ENCODE measurements around the gene PLK5.
"Not testable (repeated sequence)": the region's sequence is repeated elsewhere in the genome, so short reads cannot be mapped to it uniquely, and the experiment has no call there.

The PLK5 gene, protein sequence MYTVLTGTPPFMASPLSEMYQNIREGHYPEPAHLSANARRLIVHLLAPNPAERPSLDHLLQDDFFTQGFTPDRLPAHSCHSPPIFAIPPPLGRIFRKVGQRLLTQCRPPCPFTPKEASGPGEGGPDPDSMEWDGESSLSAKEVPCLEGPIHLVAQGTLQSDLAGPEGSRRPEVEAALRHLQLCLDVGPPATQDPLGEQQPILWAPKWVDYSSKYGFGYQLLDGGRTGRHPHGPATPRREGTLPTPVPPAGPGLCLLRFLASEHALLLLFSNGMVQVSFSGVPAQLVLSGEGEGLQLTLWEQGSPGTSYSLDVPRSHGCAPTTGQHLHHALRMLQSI

DNA sequence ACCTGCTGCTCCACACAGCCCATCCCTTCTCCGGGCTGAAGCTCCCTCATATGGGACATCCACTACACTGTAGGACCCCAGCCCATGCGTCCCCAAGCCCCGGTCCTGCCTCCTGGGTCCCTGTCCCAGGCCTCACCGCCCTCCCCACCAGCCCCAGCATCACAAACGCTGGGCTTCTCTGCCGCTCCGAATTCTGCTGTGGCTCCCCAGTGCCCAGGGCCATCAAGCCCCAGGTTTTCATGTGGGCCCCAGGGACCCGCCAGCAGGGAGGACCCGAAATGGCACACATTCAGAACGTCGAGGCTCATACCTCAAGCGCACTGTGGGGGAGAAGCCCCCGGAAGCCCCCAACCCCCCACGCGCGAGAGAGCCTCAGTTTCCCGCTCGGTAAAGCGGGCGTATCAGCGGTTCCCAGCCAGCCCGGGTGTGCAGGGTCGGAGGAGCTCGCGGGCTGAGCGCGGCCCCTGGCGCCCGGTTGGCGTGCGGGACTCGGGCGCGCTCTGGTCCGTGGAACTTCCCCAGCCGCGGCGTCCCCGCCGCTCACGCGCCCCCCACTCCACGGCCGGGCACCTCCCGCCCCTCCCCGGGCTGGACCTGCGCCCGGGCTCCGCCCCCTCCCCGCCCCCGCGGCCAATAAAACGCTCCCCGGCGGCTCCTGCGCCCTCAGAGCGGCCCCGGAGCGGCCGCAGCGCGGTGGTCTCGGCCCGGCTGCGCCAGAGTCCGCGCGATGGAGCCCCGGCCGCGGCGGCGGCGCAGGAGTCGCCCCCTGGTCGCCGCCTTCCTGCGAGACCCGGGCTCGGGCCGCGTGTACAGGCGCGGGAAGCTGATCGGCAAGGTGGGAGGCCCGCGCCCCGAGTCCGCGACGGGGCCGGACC lies at the start of gene PLK5:
TSS of gene PLK5 (plus strand) at position 666 of the 875 bp plus-strand sequence. CDS start 2,920 bp downstream, outside the sequence.
- DNase-seq = no peak

DNA sequence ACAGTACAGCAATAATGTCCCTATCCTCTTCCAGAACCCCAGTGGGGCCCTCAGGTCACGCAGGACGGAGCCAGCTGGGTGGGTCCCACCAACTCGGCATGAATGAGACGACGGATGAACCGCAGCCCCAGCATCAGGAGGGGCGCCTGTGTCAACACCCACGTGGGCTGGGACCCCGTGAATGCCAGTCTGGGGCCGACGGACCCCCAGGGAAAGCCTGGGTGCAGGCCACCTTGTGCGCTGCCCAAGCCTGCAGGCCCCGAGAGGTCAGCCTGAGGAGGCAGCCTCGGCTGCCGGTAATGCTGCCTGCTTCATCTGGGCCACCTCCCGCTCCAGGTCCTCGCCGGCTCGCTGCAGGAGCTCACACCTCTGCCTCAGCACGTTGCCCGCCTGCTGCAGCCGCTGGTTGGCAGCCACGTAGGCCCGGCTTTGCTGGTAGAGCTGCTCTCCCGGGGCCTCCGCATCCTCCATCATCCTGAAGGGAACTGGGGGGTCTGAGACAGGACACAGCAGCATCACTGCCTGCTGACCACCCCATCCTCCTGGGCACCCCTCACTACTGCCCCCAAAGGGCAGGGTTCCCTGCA lies 49.0 kb upstream of the PLK5 start:
- DNase-seq = no peak

DNA sequence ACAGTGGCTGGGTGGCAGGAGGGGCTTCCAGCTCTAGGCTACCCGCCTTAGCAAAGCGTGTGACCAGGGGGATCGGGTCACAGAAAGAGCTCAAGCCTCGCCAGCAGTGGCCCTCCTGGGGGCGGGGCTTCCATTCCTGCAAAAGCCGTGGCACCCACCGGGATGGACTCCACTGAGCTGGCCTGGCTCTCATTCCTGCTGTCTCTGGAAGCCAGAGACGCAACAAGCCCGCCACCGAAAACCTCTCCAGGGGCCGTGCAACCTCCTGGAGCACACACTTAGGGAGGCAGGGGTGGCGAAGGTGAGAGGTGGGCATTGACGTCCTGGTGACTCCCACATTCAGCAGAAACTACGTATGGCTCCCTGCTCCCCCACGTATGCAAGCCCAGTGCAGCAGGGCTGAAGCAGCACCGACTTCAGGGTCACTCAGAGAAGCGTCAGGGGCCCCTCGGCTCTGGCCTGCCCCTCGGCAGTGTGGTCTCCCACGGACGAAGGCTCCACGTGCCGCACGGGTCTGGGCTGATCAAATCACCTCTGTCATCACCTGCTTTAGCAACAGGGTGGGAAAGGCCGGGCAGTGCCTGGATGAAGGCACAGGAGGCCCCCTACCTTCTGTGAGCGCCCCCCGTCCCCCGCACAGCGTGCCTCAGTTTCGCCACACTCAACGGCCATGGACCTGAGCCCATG lies 48.0 kb upstream of the PLK5 start:
- DNase-seq = no peak

DNA sequence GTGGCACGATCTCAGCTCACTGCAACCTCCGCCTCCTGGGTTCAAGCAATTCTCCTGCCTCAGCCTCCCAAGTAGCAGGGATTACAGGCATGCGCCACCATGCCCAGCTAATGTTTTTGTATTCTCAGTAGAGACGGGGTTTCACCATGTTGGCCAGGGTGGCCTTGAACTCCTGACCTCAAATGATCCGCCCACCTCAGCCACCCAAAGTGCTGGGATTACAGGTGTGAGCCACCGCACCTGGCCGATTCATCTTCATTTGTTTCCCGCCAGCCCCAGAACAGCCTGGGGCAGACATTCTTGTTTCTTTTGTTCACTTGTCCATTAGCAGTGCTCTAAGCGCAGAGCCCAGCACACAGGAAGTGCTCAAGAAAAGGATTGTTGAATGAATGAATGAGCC lies 46.8 kb upstream of the PLK5 start:
- DNase-seq = not testable (repeated sequence)

DNA sequence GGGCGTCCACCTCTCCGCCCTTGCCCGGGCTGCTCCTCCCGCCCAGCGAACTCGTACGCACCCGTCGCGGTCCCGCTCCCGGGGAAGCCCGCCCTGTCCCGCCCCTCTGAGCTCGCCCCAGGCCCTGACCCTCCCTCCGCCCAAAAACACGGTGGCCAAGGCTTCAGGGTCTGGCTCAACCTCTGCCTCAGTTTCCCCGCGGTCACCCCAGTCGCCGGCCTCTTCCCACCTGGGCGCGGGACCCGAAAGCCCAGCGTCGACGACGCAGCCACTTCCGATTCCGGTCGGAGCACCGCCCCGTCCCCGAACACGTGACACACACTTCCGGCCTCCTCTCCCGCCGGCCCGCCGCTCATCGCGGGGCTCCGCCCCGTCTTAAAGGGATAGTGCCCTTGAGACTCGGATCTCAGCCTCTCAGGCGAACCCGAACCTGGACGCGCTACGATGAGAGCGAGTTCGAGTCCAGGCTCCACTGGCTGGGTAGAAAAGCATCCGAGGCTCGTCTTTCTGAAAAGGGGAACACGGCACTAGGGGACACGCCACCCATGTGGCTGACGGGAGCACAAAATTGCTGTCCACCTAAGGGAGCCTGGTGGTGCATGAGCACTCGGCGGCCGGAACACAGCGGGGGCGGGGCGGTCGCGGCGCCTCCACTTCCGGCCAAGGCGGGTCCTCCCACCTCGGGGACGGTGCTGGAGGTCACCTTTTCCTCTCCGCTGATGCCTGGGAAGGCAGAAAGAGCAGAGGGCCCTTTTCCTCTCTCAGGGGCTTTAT lies 44.8 kb upstream of the PLK5 start, which contains the start of gene C19orf25:
TSS of gene C19orf25 (minus strand) at position 282 of the 774 bp plus-strand sequence. CDS start 312 bp downstream, outside the sequence.
- DNase-seq = peak; percentile 77 to 87 (median 82)

DNA sequence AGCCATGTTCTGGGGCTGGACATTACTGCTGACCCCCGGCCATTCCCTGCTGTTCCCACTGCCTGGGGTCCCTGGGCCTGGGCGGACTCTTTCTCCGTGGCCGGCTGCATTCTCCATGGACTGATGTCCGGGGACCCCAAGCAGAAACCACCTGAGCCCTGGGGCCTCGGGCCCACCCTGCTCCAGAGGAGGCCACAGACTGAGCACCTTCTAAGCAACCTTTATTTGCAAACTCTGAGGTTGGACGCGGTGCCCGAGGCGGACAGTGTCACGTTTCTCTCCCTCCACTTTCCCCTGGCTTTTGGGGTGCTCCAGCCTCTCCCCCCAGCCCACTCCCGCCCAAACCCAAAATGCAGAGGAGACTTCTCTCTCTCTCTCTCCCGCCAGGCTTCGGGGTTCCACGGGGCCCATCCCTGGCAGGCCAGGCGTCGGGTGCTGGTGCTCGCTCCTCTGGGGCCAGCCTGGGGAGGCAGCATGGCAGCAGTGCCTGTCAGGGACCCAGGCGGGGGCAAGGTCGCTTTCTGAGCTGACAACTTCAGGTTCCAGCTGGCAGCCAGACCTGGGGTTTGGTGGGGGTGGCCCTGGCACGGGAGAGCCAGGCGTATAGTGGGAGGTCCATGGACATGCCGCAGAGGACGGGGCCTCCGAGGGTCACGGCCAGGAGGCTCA lies 42.5 kb upstream of the PLK5 start:
- no peak for DNase-seq

DNA sequence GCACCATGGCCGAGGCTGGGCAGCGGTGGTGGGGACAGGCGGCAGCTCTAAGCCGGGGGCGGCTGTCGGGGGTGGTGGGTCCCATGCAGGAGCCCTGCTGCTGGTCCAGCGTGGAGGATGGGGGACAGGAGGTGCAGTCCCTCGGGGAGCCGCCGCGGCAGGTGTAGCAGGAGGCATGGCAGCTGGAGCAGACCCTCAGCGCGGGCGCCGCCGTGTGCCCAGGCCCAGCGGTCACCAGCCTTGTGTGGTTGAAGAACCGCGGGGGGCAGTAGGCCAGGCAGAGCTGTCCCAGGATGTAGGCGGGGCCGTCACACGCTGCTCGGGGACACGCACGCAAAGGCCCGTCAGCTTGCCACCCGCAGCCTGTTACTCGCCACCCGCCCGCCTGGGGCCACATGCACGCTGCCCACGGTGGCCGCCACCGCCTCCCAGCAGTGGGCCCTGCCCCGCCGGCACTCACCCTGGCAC lies 42.0 kb upstream of the PLK5 start:
- DNase-seq = no peak

DNA sequence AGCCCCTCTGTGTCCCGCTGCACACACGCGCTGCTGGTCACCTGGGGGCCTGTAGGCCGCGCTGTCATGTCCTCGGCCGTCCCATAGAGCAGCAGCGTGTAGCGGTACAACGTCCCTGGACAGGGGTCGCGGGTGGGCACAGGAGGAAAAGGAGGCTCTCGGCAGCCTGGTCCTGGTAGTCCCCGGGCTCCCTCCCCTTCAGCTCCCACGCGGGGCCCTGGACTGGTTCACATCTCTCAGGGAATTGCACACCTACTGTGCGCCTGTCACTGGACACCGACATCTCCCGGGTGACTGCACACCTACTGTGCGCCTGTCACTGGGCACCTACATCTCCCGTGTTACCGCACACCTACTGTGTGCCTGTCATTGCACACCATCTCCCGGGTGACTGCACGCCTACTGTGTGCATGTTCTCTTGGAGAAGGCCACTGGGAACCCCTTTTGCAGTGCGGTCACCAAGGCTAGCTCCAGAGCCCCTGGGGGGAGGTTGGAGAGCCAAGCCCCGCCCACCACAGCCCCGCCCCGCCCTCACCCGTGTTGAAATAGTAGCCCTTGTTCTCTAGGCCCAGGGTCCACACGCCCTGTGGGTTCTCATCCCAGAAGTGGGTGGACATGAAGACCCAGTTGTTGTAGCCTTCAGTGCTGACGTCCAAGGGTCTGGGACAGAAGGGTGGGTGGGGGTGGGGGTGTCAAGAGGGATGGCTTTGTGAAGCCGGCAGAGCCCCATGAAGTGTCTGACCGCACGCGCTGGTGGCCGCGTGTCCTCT lies 41.3 kb upstream of the PLK5 start:
- DNase-seq = no peak

DNA sequence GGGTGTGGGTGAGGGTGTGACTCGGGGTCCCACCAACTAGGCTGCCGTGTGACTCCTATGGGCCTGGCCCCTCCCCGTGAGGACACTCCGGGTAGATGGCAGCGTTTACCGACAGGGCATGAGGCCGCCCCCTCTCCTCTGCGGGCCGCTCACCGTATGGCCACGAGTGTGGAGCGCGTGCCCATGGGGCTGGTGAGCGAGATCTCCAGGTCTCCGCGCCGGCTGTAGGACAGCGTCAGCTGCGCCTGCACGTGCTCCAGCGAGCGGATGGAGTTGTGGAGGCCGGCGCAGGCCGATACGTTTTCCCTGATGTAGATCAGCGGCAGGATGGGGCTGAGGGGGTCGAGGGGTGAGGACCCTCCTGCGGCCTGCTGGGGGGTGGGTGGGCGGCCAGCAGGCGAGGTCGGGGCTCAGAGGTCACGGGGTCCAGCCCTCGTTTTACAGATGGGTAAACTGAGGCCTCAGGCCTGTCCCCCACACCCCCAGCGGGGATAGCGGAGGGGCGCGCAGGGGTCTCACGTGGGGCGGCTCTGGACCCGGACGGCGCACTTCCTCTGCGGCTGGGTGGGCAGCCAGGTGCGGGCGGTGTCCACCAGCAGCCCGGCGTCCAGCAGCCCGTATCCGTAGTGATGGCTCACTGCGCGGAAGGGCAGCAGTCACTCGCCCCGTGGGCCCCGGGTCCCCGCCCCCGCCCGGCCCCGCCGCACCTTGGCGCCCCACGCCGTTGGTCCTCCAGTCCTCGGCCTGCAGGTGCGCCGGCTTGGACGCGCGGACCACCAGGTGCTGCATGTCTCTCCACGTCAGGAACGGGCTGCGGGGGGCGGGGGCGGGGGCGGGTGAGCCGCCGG lies 40.5 kb upstream of the PLK5 start:
- no peak for DNase-seq

DNA sequence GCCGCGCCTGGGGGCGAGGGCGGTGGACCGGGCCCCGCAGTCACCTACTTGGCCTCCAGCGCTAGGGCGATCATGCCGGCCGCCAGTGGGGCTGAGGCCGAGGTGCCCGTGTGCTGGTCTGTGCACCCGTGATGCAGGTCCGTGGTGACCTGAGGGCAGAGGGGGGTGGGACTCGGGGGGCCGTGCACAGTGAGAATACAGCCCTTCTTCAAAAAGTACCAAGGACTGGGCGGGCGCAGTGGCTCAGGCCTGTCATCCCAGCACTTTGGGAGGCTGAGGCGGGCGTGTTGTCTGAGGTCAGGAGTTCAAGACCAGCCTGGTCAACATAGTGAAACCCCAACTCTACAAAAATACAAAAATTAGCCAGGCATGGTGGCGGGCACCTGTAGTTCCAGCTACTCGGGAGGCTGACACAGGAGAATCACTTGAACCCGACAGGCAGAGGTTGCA lies 39.9 kb upstream of the PLK5 start:
- DNase-seq = no peak

DNA sequence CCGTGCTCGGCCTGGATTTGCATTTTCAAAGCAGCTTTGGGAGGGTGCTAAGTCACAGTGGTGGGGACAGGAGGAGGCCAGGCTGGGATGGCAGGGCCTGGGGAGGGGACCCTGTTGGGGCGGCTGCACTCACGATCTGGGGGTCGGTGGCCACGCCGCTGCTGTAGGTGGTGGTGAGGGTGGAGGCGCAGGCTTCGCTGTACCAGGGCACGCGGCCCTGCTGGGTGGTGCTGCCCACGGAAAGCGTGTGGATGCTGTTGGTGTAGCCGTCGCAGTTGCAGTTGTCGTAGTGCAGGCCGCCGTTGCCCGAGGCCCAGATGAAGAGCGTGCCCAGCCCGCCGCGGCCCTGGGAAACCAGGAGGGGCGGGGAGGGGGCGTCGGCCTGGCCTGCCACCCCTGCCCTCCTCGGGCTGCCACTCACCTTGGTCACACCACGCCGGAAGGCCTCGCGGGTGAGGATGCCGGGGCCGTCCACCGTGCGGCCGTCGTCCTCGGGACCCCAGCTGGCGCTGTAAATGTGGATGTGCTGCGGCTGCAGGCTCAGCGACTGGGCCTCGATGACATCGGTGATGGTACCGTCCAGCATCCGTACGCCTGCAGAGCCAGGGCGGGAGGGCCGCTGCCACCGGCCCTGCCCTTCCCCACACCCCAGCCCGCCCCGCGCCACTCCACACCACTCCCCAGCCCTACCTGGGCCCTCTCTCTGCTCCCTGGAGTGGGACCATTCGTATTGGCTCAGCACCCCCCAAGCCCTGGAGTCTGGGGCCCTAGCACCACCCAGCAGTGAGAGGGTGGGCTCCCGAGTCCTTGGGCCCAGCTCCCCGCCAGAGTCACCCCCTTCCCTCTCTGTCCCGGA lies 36.9 kb upstream of the PLK5 start:
- no peak for DNase-seq

DNA sequence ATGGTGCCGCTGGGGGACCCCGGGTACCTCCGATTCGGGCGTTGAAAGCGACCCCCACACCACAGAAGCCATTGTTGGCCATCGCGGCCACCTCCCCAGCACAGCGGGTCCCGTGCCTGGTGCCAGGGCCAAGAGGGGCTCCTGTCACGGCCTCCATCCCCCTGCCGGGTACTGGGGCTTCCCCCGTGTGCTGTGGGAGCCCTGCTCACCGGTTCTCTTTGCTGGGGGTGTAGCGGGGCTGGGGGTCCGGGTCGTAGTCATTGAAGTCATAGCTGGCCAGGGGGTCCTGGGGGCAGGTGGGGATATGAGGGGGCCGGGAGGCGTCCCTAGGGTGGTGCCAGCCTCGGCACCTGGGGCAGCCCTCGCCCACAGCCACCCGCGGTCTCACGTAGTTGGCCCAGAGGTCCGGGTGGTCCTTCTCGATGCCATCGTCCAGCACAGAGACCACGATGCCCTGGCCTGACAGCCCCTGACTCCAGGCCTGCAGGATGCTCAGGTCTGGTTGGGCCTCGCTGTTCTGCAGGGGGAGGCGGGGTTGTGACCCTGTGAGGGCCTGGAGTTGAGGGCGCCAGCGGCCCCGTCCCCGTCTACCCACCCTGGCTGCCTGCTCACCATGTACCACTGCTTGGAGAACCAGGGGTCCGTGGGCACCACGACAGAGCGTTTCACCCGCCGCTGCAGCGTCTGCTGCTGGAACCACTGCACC lies 36.1 kb upstream of the PLK5 start:
- DNase-seq = no peak

DNA sequence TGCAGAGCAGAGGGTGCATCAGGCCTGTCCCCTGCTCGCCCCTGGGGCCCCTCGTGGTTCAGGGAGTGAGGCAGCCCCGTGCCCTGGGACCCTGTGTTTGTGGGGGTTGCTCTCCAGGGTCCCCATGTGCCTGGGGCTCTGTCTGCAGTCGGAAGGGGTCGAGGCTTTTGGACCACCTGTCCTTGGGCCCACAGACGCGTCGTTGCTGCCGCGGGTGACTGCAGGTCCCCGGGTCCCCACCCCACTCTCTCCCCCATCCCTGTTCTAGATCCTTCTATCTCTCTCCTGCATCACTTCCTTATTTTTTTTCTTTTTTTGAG lies 35.6 kb upstream of the PLK5 start:
- no peak for DNase-seq

DNA sequence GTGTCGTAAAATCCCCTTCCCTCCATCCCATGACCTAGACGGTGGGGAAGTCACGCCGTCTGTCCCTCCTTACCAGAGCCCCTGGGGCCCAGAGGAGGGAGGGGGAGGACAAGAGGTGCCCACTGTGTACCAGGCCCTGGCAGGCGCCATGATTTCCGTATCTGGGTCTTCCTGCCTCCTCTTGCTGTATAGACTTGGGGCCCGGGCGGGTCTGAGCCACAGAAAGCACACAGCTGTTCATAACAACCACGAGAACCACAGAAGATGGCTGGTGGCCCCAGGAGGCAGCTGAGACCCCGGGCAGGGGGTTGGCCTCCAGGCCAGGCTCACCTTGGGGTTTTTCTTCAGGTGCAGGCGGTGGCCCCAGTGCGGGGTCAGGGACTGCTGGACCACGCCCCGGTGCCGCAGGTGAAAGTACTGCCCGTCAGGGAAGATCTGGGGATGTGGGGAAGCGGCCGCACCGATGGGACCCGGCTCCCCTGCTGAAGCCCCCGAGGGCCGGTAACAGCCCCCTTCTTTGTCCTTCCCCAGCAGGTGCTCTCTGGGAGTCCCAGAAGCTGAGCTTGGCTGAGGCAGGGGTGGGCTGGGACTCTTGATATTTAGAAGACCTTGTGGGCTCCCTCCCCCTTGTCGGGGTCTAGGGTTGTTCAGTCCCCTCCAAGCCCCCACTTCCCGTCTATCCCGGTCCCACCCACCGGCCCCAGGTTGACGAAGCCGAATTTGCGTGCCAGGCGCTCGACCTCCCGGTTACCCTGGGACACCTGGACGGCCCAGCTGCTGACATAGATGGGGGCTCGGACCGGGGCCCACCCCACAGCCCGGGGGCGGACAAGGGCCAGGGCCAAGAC lies 34.2 kb upstream of the PLK5 start:
- DNase-seq = peak in 1 of 6 experiments; percentile 28

DNA sequence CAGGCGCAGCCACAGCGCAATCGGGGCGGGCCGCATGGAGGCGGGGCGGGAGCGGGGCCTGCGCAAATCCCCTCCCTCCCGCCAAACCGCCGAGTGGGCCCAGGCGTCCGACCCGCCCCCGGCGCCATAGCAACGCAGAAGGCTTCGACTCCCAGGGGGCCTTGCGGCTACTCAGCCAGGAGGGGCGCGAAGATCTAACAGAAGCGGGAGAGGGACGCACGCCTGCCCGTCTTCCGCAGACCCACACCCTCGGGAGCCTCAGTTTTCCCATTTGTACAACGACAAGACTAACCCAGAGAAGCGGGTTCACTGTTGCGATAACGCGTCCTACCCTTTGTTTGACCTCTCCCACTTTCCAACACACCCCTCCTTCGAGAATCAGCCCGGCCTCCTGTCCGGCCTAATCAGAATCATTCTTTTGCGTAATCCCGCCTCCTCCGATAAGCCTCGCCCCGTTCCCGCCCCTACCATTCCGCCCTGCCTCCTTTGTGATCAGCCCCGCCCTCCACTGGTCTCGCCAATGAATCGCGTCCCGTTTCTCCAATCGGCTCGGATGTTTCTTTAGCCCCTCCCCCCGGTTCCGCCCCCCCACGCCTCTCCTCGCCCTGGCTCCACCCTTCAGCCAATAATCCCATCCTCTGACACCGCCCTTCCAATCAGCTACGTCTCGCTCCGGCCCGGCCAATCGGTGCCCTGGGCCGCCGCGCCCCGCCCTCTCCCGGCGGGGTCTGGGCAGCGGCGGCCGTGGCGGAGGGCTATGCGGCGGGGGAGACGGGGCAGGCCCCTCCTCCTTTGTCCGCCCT lies 33.4 kb upstream of the PLK5 start, which contains the start of gene PCSK4:
TSS of gene PCSK4 (minus strand) at position 40 of the 803 bp plus-strand sequence. CDS start at position 36, 4 bp downstream.
- DNase-seq = peak; percentile 97 to 100 (median 98)
